KOPT-K1 (cell line): Measurements from ENCODE around the gene B3GALT4.
"Not testable (repeated sequence)": the region's sequence is repeated elsewhere in the genome, so short reads cannot be mapped to it uniquely, and the experiment has no call there.

ENCODE experiments used
- H3K27ac ChIP-seq: fragments of 200-600 bp; sonication (generic); 2 replicates; pipeline ENCODE4 v1.5.1; 2016; ENCODE audit warnings: antibody characterized with exemption, mild to moderate bottlenecking, low read depth, low read length; ENCODE audit not compliant: poor library complexity, severe bottlenecking
- H3K36me3 ChIP-seq: fragments of 200-600 bp; sonication (generic); 2 replicates; pipeline ENCODE4 v1.5.1; 2017; ENCODE audit warnings: antibody characterized with exemption, mild to moderate bottlenecking, low read length, moderate library complexity; ENCODE audit not compliant: insufficient read depth
- H3K9me3 ChIP-seq: fragments of 200-600 bp; sonication (generic); 2 replicates; pipeline ENCODE4 v1.5.1; 2017; ENCODE audit warnings: antibody characterized with exemption, low read length, mild to moderate bottlenecking; ENCODE audit not compliant: insufficient read depth, poor library complexity, severe bottlenecking

B3GALT4 gene

GRCh38 chr6:33278810-33279209, 1.9 kb downstream of the B3GALT4 start:
- H3K9me3 ChIP-seq, result no peaks in the 10 kb centered on the region
- H3K36me3 ChIP-seq, result peaks cover 90% of the 10 kb centered on the region
- no peak overlapping the region for H3K27ac ChIP-seq

GRCh38 chr6:33279257-33279695, 2.4 kb downstream of the B3GALT4 start:
- H3K9me3 ChIP-seq, result no peaks in the 10 kb centered on the region
- H3K27ac ChIP-seq, result no peak overlapping the region
- peaks cover 90% of the 10 kb centered on the region for H3K36me3 ChIP-seq

GRCh38 chr6:33279971-33280511, 3.1 kb downstream of the B3GALT4 start:
- peaks cover 90% of the 10 kb centered on the region for H3K36me3 ChIP-seq
- no peak overlapping the region for H3K27ac ChIP-seq
- no peaks in the 10 kb centered on the region for H3K9me3 ChIP-seq

- Histone ChIP-seq H3K36me3 (peaks cover 90% of the 10 kb centered on the region), H3K9me3 (no peaks in the 10 kb centered on the region), H3K27ac (no peak overlapping the region)
Observed at GRCh38 chr6:33280539-33280938, 3.6 kb downstream of the B3GALT4 start.

- H3K9me3 ChIP-seq, H3K27ac ChIP-seq: not testable (repeated sequence)
- peaks cover 76% of the 10 kb centered on the region for H3K36me3 ChIP-seq
Observed at GRCh38 chr6:33285214-33285613, 8.3 kb downstream of the B3GALT4 start.

GRCh38 chr6:33286946-33287914, 10.3 kb downstream of the B3GALT4 start:
- H3K36me3 ChIP-seq, result peaks cover 72% of the 10 kb centered on the region

GRCh38 chr6:33288141-33288920, 11.4 kb downstream of the B3GALT4 start:
- peaks cover 72% of the 10 kb centered on the region for H3K36me3 ChIP-seq
- H3K27ac ChIP-seq, result peak overlapping the region; percentile 68
- H3K9me3 ChIP-seq, result no peaks in the 10 kb centered on the region

More at GRCh38 chr6:33286946-33287914, 10.3 kb downstream of the B3GALT4 start:
- Histone ChIP-seq H3K9me3 (no peaks in the 10 kb centered on the region), H3K27ac (no peak overlapping the region)

- peaks cover 72% of the 10 kb centered on the region for H3K36me3 ChIP-seq
- peak within 1 kb of the TSS; percentile 68 for H3K27ac ChIP-seq
- no peaks in the 10 kb centered on the region for H3K9me3 ChIP-seq
Observed at GRCh38 chr6:33288921-33289783, 12.2 kb downstream of the B3GALT4 start, which contains the start of the genes PFDN6 and WDR46. TSS of gene PFDN6 (plus strand) at chr6:33289601. CDS start at chr6:33289857, 256 bp downstream. TSS of gene WDR46 (minus strand) at chr6:33289239. CDS start at chr6:33289170, 69 bp downstream.

- Histone ChIP-seq H3K27ac (peak overlapping the region; percentile 68), H3K36me3 (peaks cover 72% of the 10 kb centered on the region), H3K9me3 (no peaks in the 10 kb centered on the region)
Observed at GRCh38 chr6:33289784-33290315, 12.9 kb downstream of the B3GALT4 start.

- Histone ChIP-seq H3K27ac (peak overlapping the region; percentile 68), H3K36me3 (peaks cover 72% of the 10 kb centered on the region)
Observed at GRCh38 chr6:33290459-33290858, 13.5 kb downstream of the B3GALT4 start.

GRCh38 chr6:33292996-33293682, 16.2 kb downstream of the B3GALT4 start:
- Histone ChIP-seq H3K9me3 (no peaks in the 10 kb centered on the region), H3K27ac (no peak overlapping the region), H3K36me3 (peaks cover 60% of the 10 kb centered on the region)

More at GRCh38 chr6:33290459-33290858, 13.5 kb downstream of the B3GALT4 start:
- H3K9me3 ChIP-seq, result no peaks in the 10 kb centered on the region

- Histone ChIP-seq H3K36me3 (peaks cover 60% of the 10 kb centered on the region), H3K27ac (no peak overlapping the region), H3K9me3 (no peaks in the 10 kb centered on the region)
Observed at GRCh38 chr6:33294086-33294823, 17.3 kb downstream of the B3GALT4 start.
